Effector memory CD8-positive, alpha-beta T cell (primary cell): Measurements from ENCODE around the gene JAKMIP1.
A peak's percentile ranks its signal among the peaks of the same experiment; 100 is the strongest.
"Not testable (repeated sequence)": the region's sequence is repeated elsewhere in the genome, so short reads cannot be mapped to it uniquely, and the experiment has no call there.

ENCODE experiments used
- ATAC-seq: fragments of 150-1000 bp; cut with Tn5 transposase; replicated peaks from 2 replicates; pipeline ENCODE4 v1.10.0; 2021; ENCODE audit warnings: mild to moderate bottlenecking, moderate library complexity
- DNase-seq, 3 experiments: peaks; one replicate each; pipeline ENCODE4 v3.0.0; 2021
- H3K27ac Mint-ChIP-seq, 2 donors: one replicate each; pipeline ENCODE4 v1.8.0; 2022; ENCODE audit warnings: mild to moderate bottlenecking in 2 of 2, mixed read lengths in 2 of 2, moderate library complexity in 2 of 2
- H3K27me3 Mint-ChIP-seq, 2 donors: one replicate each; pipeline ENCODE4 v1.8.0; 2022; ENCODE audit warnings: mixed read lengths in 2 of 2
- H3K36me3 Mint-ChIP-seq: one replicate; pipeline ENCODE4 v1.8.0; 2022; ENCODE audit warnings: mild to moderate bottlenecking, moderate library complexity, mixed read lengths; ENCODE audit not compliant: insufficient read depth
- H3K4me1 Mint-ChIP-seq, 2 donors: one replicate each; pipeline ENCODE4 v1.8.0; 2022; ENCODE audit warnings: low read depth in 2 of 2, mixed read lengths in 2 of 2
- H3K4me3 Mint-ChIP-seq, 2 donors: one replicate each; pipeline ENCODE4 v1.8.0; 2022; ENCODE audit warnings: mild to moderate bottlenecking in 2 of 2, mixed read lengths in 2 of 2, moderate library complexity in 2 of 2
- H3K9me3 Mint-ChIP-seq, 2 donors: one replicate each; pipeline ENCODE4 v1.8.0; 2022; ENCODE audit warnings: mixed read lengths in 2 of 2

JAKMIP1 gene

GRCh38 chr4:6222761-6223292 lies 22.5 kb upstream of the JAKMIP1 start:
- Mint-ChIP-seq H3K27ac (no peak overlapping the region), H3K9me3 (no peaks in the 10 kb centered on the region), H3K36me3 (no peaks in the 10 kb centered on the region), H3K27me3 (peaks cover 0 to 44% of the 10 kb centered on the region in 2 donors), H3K4me1 (peaks cover 0 to 7% of the 10 kb centered on the region in 2 donors), H3K4me3 (no peak overlapping the region)
- DNase-seq (no peak), ATAC-seq (no peak)

- Mint-ChIP-seq H3K27ac (no peak overlapping the region), H3K4me1 (peaks cover 0 to 7% of the 10 kb centered on the region in 2 donors), H3K9me3 (no peaks in the 10 kb centered on the region), H3K27me3 (peaks cover 0 to 43% of the 10 kb centered on the region in 2 donors), H3K4me3 (peak overlapping the region; percentile 53 to 67), H3K36me3 (no peaks in the 10 kb centered on the region)
- ATAC-seq (peak; percentile 88), DNase-seq (peak; percentile 21 to 42 (median 27))
Measured at GRCh38 chr4:6221851-6222760, 21.8 kb upstream of the JAKMIP1 start.

DNA sequence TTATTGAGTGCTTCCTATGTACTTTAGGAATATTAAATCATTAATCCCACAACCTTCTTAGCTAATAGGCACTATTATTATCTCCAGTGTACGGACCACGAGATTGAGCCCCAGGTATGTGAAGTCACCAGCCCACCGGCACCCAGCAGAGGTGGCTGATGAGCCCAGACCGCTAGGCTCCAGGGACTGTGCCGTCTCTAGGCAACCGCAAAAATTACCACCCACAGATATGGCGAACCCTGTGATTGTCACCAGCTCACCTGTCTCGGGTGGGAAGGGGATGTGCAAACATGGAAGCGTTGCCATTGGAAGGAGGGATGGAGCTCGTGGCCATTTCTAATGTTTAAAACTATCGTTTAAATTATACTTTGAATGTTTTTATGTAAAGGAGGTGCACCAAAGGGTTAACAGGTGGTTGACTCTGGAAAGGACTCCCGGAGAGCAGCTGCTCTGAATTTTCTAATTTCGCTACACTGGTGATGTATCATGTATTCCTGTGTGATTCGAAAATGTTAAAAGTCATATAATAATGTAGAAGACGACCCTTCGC lies 21.0 kb upstream of the JAKMIP1 start:
- Mint-ChIP-seq H3K27ac (no peak overlapping the region), H3K4me3 (peak overlapping the region; percentile 53 to 67), H3K4me1 (peaks cover 0 to 7% of the 10 kb centered on the region in 2 donors), H3K9me3 (no peaks in the 10 kb centered on the region), H3K27me3 (peaks cover 0 to 36% of the 10 kb centered on the region in 2 donors), H3K36me3 (no peaks in the 10 kb centered on the region)
- no peak for DNase-seq
- ATAC-seq = no peak

- Mint-ChIP-seq H3K36me3 (no peaks in the 10 kb centered on the region), H3K9me3 (no peaks in the 10 kb centered on the region), H3K27ac (no peak overlapping the region), H3K4me1 (peaks cover 0 to 2% of the 10 kb centered on the region in 2 donors), H3K4me3 (no peak overlapping the region), H3K27me3 (peaks cover 0 to 17% of the 10 kb centered on the region in 2 donors)
- no peak for DNase-seq
- no peak for ATAC-seq
Measured at GRCh38 chr4:6217716-6218381, 17.5 kb upstream of the JAKMIP1 start.

- H3K36me3 Mint-ChIP-seq = no peaks in the 10 kb centered on the region
- no peak overlapping the region for H3K4me3 Mint-ChIP-seq
- peaks cover 0 to 2% of the 10 kb centered on the region in 2 donors for H3K4me1 Mint-ChIP-seq
- no peak for ATAC-seq
- H3K27me3 Mint-ChIP-seq = peaks cover 0 to 17% of the 10 kb centered on the region in 2 donors
- no peak overlapping the region for H3K27ac Mint-ChIP-seq
- H3K9me3 Mint-ChIP-seq = no peaks in the 10 kb centered on the region
- no peak for DNase-seq
Measured at GRCh38 chr4:6216588-6216987, 16.2 kb upstream of the JAKMIP1 start.

DNA sequence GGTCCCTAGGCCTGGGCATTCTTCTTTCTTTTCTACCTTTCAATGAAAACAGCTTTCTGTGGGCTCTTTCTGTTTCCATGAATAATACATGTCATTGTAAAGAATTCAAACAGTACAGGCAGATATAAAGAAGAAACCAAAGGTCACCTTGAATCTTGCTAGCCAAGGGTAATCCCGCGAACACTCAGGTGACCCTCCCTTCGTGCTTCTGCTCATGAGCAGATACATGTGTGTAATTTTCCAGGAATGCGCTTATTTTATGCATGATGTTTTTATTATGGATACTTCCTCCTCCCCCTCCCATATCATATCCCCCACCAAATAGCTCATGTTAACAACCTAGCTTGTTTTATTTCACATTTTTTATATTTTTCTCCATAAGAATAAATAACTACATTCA lies 9.6 kb upstream of the JAKMIP1 start:
- Mint-ChIP-seq H3K4me1 (no peaks in the 10 kb centered on the region), H3K9me3 (no peaks in the 10 kb centered on the region), H3K27me3 (no peaks in the 10 kb centered on the region), H3K4me3 (no peak overlapping the region), H3K27ac (no peak overlapping the region), H3K36me3 (no peaks in the 10 kb centered on the region)
- no peak for DNase-seq
- no peak for ATAC-seq

DNA sequence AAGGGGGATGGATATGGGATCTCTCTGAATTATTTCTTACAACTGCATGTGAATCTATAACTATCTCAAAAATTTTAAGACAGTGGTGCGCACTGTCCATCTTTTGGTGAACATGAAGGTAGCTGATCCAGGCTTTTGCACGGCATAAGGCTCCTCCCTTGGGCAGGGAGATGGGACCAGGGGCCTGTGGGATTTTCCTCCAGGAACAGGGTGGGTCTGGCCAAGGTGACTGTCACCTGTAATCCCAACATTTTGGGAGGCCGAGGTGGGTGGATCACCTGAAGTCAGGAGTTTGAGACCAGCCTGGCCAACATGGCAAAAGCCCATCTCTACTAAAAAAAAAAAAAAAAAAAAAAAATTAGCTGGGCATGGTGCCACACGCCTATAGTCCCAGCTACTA lies 8.9 kb upstream of the JAKMIP1 start:
- H3K9me3 Mint-ChIP-seq, H3K36me3 Mint-ChIP-seq, ATAC-seq, H3K4me3 Mint-ChIP-seq, H3K4me1 Mint-ChIP-seq, H3K27ac Mint-ChIP-seq, H3K27me3 Mint-ChIP-seq, DNase-seq: not testable (repeated sequence)

DNA sequence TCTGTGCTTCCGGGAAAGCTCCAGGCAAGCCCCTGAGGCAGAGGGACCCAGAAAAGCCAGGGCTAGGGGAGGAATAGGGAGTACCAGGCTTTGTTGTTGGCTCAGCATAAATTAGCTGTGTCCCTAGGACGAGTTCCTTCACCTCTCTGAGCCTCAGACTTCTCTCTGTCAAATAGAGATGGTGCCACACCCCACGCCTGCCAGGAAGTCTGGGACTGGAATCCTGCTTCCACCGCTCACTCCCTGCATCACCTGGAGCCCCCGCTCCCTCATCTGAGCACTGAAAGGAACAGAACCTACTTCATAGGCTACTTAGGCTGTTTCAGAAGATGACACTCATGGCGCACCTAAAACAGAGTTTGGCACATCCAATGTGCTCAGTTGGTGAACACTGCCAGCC lies 8.1 kb upstream of the JAKMIP1 start:
- no peaks in the 10 kb centered on the region for H3K4me1 Mint-ChIP-seq
- no peak overlapping the region for H3K4me3 Mint-ChIP-seq
- H3K9me3 Mint-ChIP-seq = no peaks in the 10 kb centered on the region
- H3K36me3 Mint-ChIP-seq = no peaks in the 10 kb centered on the region
- DNase-seq = no peak
- H3K27me3 Mint-ChIP-seq = no peaks in the 10 kb centered on the region
- no peak for ATAC-seq
- H3K27ac Mint-ChIP-seq = no peak overlapping the region

- no peaks in the 10 kb centered on the region for H3K36me3 Mint-ChIP-seq
- no peak overlapping the region for H3K4me3 Mint-ChIP-seq
- H3K27ac Mint-ChIP-seq = no peak overlapping the region
- no peak for ATAC-seq
- no peaks in the 10 kb centered on the region for H3K9me3 Mint-ChIP-seq
- H3K4me1 Mint-ChIP-seq = no peaks in the 10 kb centered on the region
- no peaks in the 10 kb centered on the region for H3K27me3 Mint-ChIP-seq
- no peak for DNase-seq
Measured at GRCh38 chr4:6207602-6208001, 7.3 kb upstream of the JAKMIP1 start.

GRCh38 chr4:6206771-6207290 lies 6.5 kb upstream of the JAKMIP1 start:
- Mint-ChIP-seq H3K4me1 (peaks cover 1% of the 10 kb centered on the region in 2 donors), H3K36me3 (no peaks in the 10 kb centered on the region), H3K27ac (no peak overlapping the region), H3K9me3 (peaks cover 0 to under 1% of the 10 kb centered on the region in 2 donors), H3K4me3 (no peak overlapping the region), H3K27me3 (no peaks in the 10 kb centered on the region)
- no peak for ATAC-seq
- DNase-seq = no peak

GRCh38 chr4:6205973-6206372 lies 5.6 kb upstream of the JAKMIP1 start:
- ATAC-seq (no peak), DNase-seq (no peak)
- H3K27ac Mint-ChIP-seq = no peak overlapping the region
- peaks cover 10% of the 10 kb centered on the region in 2 donors for H3K4me1 Mint-ChIP-seq
- H3K36me3 Mint-ChIP-seq = peaks cover 8% of the 10 kb centered on the region
- peaks cover 6 to 7% of the 10 kb centered on the region in 2 donors for H3K9me3 Mint-ChIP-seq
- H3K4me3 Mint-ChIP-seq = no peak overlapping the region
- no peaks in the 10 kb centered on the region for H3K27me3 Mint-ChIP-seq

DNA sequence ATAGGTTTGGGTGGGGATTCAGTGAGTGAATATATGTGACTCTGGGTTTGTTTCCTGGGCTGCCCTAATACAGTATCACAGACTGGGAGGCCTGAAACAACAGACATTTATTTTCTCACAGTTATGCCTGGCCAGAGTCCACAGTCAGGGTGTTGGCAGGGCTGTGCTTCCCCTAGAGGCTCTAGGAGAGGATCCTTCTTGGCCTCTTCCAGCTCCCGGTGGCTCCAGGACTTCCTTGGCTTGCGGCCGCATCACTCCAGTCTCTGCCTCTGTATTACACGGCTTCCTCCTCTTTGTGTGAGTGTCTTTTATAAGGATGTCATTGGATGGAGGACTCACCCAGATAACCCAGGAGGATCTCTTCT lies 5.2 kb upstream of the JAKMIP1 start:
- Mint-ChIP-seq H3K36me3 (peaks cover 11% of the 10 kb centered on the region), H3K9me3 (peaks cover 6 to 8% of the 10 kb centered on the region in 2 donors), H3K27me3 (no peaks in the 10 kb centered on the region), H3K4me3 (no peak overlapping the region), H3K4me1 (peaks cover 11 to 12% of the 10 kb centered on the region in 2 donors), H3K27ac (no peak overlapping the region)
- ATAC-seq = no peak
- no peak for DNase-seq

GRCh38 chr4:6204871-6205566 lies 4.7 kb upstream of the JAKMIP1 start:
- ATAC-seq = no peak
- DNase-seq = no peak
- peaks cover 11 to 14% of the 10 kb centered on the region in 2 donors for H3K4me1 Mint-ChIP-seq
- H3K4me3 Mint-ChIP-seq = no peak overlapping the region
- H3K27ac Mint-ChIP-seq = no peak overlapping the region
- H3K27me3 Mint-ChIP-seq = no peaks in the 10 kb centered on the region
- H3K9me3 Mint-ChIP-seq = peaks cover 6 to 8% of the 10 kb centered on the region in 2 donors
- peaks cover 14% of the 10 kb centered on the region for H3K36me3 Mint-ChIP-seq
